ENCODE results near the gene METRNL. TPM values are rescaled to one million over a fixed set of nuclear protein-coding genes. Genes with fewer than 3 reads are reported as not detected.

METRNL gene
- total RNA-seq, 1 experiment from 2014 or later: 44.6 TPM

GRCh38 chr17:83103200-83103942 lies 24.0 kb downstream of the METRNL start:
- no TSS peak for BruUV-seq (replicated peaks)
- Histone ChIP-seq H3K27ac (no peak overlapping the region), H3K27me3 (ENCODE audit: insufficient read depth, low read depth) (no peaks in the 10 kb centered on the region), H3F3A (ENCODE audit: insufficient read depth, low read depth) (peaks cover 16% of the 10 kb centered on the region; the same call in 1 of the 2 replicates), H3K79me2 (ENCODE audit: low read depth) (no peaks in the 10 kb centered on the region), H3K9me2 (ENCODE audit: insufficient read depth) (no peaks in the 10 kb centered on the region), H2AFZ (no peak overlapping the region), H3K4me2 (peak overlapping the region; percentile 61), H3K9me3 (ENCODE audit: insufficient read depth, low read depth) (no peaks in the 10 kb centered on the region), H3K4me3 (peak overlapping the region; percentile 47; the same call in 1 of the 2 replicates), H3K4me1 (replicated peaks; ENCODE audit: insufficient read depth) (peaks cover 15% of the 10 kb centered on the region), H3K36me3 (ENCODE audit: low read depth) (no peaks in the 10 kb centered on the region), H4K20me1 (ENCODE audit: insufficient read depth) (no peaks in the 10 kb centered on the region)
- intact Hi-C loops (cut with micrococcal nuclease; ENCODE audit: unreplicated experiment): no loop called here
- TF ChIP-seq CTCF (conservative IDR thresholded peaks at IDR 0.05) (no peak), EZH2 (IDR thresholded peaks at IDR 0.05; ENCODE audit: low read depth) (no peak)
- DNase-seq: peak; percentile 72 to 82
- POLR2A ChIA-PET (ENCODE audit: unreplicated experiment): no interaction called here
- CTCF ChIA-PET: no interaction called here

GRCh38 chr17:83103943-83104311 lies 24.5 kb downstream of the METRNL start:
- intact Hi-C loops (cut with micrococcal nuclease; ENCODE audit: unreplicated experiment): no loop called here
- DNase-seq: no peak
- H3K4me3 ChIP-seq: no peak overlapping the region; the same call in 1 of the 2 replicates
- H3K79me2 ChIP-seq (ENCODE audit: low read depth): no peaks in the 10 kb centered on the region
- ChIA-PET POLR2A (ENCODE audit: unreplicated experiment) (no interaction called here), CTCF (no interaction called here)
- no peak overlapping the region for H2AFZ ChIP-seq
- no peaks in the 10 kb centered on the region for H3K9me2 ChIP-seq (ENCODE audit: insufficient read depth)
- no peaks in the 10 kb centered on the region for H4K20me1 ChIP-seq (ENCODE audit: insufficient read depth)
- TF ChIP-seq EZH2 (IDR thresholded peaks at IDR 0.05; ENCODE audit: low read depth) (no peak), CTCF (conservative IDR thresholded peaks at IDR 0.05) (no peak)
- BruUV-seq (replicated peaks): no TSS peak
- H3K36me3 ChIP-seq (ENCODE audit: low read depth): no peaks in the 10 kb centered on the region
- H3K4me1 ChIP-seq (replicated peaks; ENCODE audit: insufficient read depth): peaks cover 15% of the 10 kb centered on the region
- H3K27ac ChIP-seq: no peak overlapping the region
- H3K27me3 ChIP-seq (ENCODE audit: insufficient read depth, low read depth): no peaks in the 10 kb centered on the region
- no peak overlapping the region for H3K4me2 ChIP-seq
- no peaks in the 10 kb centered on the region for H3K9me3 ChIP-seq (ENCODE audit: insufficient read depth, low read depth)
- peaks cover 16% of the 10 kb centered on the region; the same call in 1 of the 2 replicates for H3F3A ChIP-seq (ENCODE audit: insufficient read depth, low read depth)

GRCh38 chr17:83104577-83105505 lies 25.4 kb downstream of the METRNL start:
- H3K27me3 ChIP-seq (ENCODE audit: insufficient read depth, low read depth): no peaks in the 10 kb centered on the region
- no peak overlapping the region for H2AFZ ChIP-seq
- H3K36me3 ChIP-seq (ENCODE audit: low read depth): no peaks in the 10 kb centered on the region
- H3K4me1 ChIP-seq (replicated peaks; ENCODE audit: insufficient read depth): peaks cover 20% of the 10 kb centered on the region
- CTCF ChIA-PET: no interaction called here
- no peak overlapping the region for H3K27ac ChIP-seq
- no peaks in the 10 kb centered on the region for H3K9me2 ChIP-seq (ENCODE audit: insufficient read depth)
- no peaks in the 10 kb centered on the region for H3K9me3 ChIP-seq (ENCODE audit: insufficient read depth, low read depth)
- BruUV-seq (replicated peaks): no TSS peak
- POLR2A ChIA-PET (ENCODE audit: unreplicated experiment): no interaction called here
- no peak overlapping the region for H3K4me3 ChIP-seq
- no peaks in the 10 kb centered on the region for H4K20me1 ChIP-seq (ENCODE audit: insufficient read depth)
- H3K4me2 ChIP-seq: no peak overlapping the region
- intact Hi-C loops (cut with micrococcal nuclease; ENCODE audit: unreplicated experiment): no loop called here
- TF ChIP-seq EZH2 (IDR thresholded peaks at IDR 0.05; ENCODE audit: low read depth): no peak
- TF ChIP-seq CTCF (conservative IDR thresholded peaks at IDR 0.05): no peak
- peaks cover 16% of the 10 kb centered on the region; the same call in 1 of the 2 replicates for H3F3A ChIP-seq (ENCODE audit: insufficient read depth, low read depth)
- no peak for DNase-seq
- H3K79me2 ChIP-seq (ENCODE audit: low read depth): no peaks in the 10 kb centered on the region

All from PC-9 (cell line).